Adipocyte (in vitro differentiated cells): ENCODE data around the gene RASL11A.
"Not testable (repeated sequence)": the region's sequence is repeated elsewhere in the genome, so short reads cannot be mapped to it uniquely, and the experiment has no call there.

ENCODE experiments used
- DNase-seq: peaks from one replicate; pipeline ENCODE4 v3.0.0-alpha.2; 2015; ENCODE audit warnings: low read depth
- H3K27me3 ChIP-seq: replicated peaks from 2 replicates; pipeline ENCODE4 v1.7.0; 2013; ENCODE audit warnings: mild to moderate bottlenecking, low read length, moderate library complexity; ENCODE audit not compliant: control insufficient read depth, insufficient read depth
- H3K36me3 ChIP-seq: 2 replicates; pipeline ENCODE4 v1.7.0; 2013; ENCODE audit warnings: low read length, mild to moderate bottlenecking, moderate library complexity; ENCODE audit not compliant: control insufficient read depth, insufficient read depth, severe bottlenecking
- H3K4me1 ChIP-seq: 2 replicates; pipeline ENCODE4 v1.7.0; 2013; ENCODE audit warnings: mild to moderate bottlenecking, low read length, moderate library complexity; ENCODE audit not compliant: control insufficient read depth, insufficient read depth
- H3K4me3 ChIP-seq: 2 replicates; pipeline ENCODE4 v1.7.0; 2013; ENCODE audit warnings: mild to moderate bottlenecking, low read length, moderate library complexity
- H3K9ac ChIP-seq: 2 replicates; pipeline ENCODE4 v1.7.0; 2013; ENCODE audit warnings: mild to moderate bottlenecking, low read length, moderate library complexity
- H3K9me3 ChIP-seq: 2 replicates; pipeline ENCODE4 v1.7.0; 2013; ENCODE audit warnings: mild to moderate bottlenecking, low read length, moderate library complexity; ENCODE audit not compliant: control insufficient read depth

RASL11A gene

GRCh38 chr13:27289011-27289665 lies 18.5 kb downstream of the RASL11A start:
- Histone ChIP-seq H3K4me1 (no peaks in the 10 kb centered on the region), H3K9me3 (no peaks in the 10 kb centered on the region), H3K9ac (no peak overlapping the region), H3K4me3 (no peak overlapping the region), H3K27me3 (peaks cover 6% of the 10 kb centered on the region), H3K36me3 (no peaks in the 10 kb centered on the region)
- no peak for DNase-seq

- H3K4me3 ChIP-seq: no peak overlapping the region
- H3K36me3 ChIP-seq: no peaks in the 10 kb centered on the region
- peaks cover 6% of the 10 kb centered on the region for H3K27me3 ChIP-seq
- H3K4me1 ChIP-seq: no peaks in the 10 kb centered on the region
- H3K9ac ChIP-seq: no peak overlapping the region
- no peaks in the 10 kb centered on the region for H3K9me3 ChIP-seq
- no peak for DNase-seq
These were observed 20.1 kb downstream of the RASL11A start for GRCh38 chr13:27290715-27291114.

GRCh38 chr13:27291967-27292366 lies 21.3 kb downstream of the RASL11A start:
- not testable (repeated sequence) for H3K36me3 ChIP-seq, H3K9me3 ChIP-seq, H3K9ac ChIP-seq, H3K4me1 ChIP-seq, H3K4me3 ChIP-seq, DNase-seq, H3K27me3 ChIP-seq

GRCh38 chr13:27293076-27293691 lies 22.6 kb downstream of the RASL11A start:
- no peak for DNase-seq
- Histone ChIP-seq H3K9me3 (no peaks in the 10 kb centered on the region), H3K36me3 (no peaks in the 10 kb centered on the region), H3K4me3 (no peak overlapping the region), H3K4me1 (no peaks in the 10 kb centered on the region), H3K9ac (no peak overlapping the region), H3K27me3 (peaks cover 6% of the 10 kb centered on the region)

- no peak for DNase-seq
- H3K4me1 ChIP-seq: no peaks in the 10 kb centered on the region
- no peaks in the 10 kb centered on the region for H3K9me3 ChIP-seq
- no peak overlapping the region for H3K4me3 ChIP-seq
- H3K27me3 ChIP-seq: peaks cover 6% of the 10 kb centered on the region
- no peaks in the 10 kb centered on the region for H3K36me3 ChIP-seq
- no peak overlapping the region for H3K9ac ChIP-seq
These were observed 23.4 kb downstream of the RASL11A start for GRCh38 chr13:27293873-27294515.

GRCh38 chr13:27295096-27295495 lies 24.5 kb downstream of the RASL11A start:
- H3K4me1 ChIP-seq: no peaks in the 10 kb centered on the region
- H3K9me3 ChIP-seq: no peaks in the 10 kb centered on the region
- H3K9ac ChIP-seq: no peak overlapping the region
- H3K36me3 ChIP-seq: no peaks in the 10 kb centered on the region
- DNase-seq: no peak
- H3K27me3 ChIP-seq: peaks cover 6% of the 10 kb centered on the region
- H3K4me3 ChIP-seq: no peak overlapping the region

- DNase-seq: no peak
- H3K36me3 ChIP-seq: no peaks in the 10 kb centered on the region
- no peaks in the 10 kb centered on the region for H3K9me3 ChIP-seq
- H3K4me3 ChIP-seq: no peak overlapping the region
- peaks cover 2% of the 10 kb centered on the region for H3K27me3 ChIP-seq
- H3K9ac ChIP-seq: no peak overlapping the region
- no peaks in the 10 kb centered on the region for H3K4me1 ChIP-seq
These were observed 25.0 kb downstream of the RASL11A start for GRCh38 chr13:27295660-27296059.

- Histone ChIP-seq H3K36me3 (no peaks in the 10 kb centered on the region), H3K4me3 (no peak overlapping the region), H3K9ac (no peak overlapping the region), H3K4me1 (no peaks in the 10 kb centered on the region), H3K27me3 (no peaks in the 10 kb centered on the region), H3K9me3 (no peaks in the 10 kb centered on the region)
- no peak for DNase-seq
These were observed 25.9 kb downstream of the RASL11A start for GRCh38 chr13:27296496-27296895.

GRCh38 chr13:27298849-27299248 lies 28.2 kb downstream of the RASL11A start:
- Histone ChIP-seq H3K27me3 (no peaks in the 10 kb centered on the region), H3K4me3 (no peak overlapping the region), H3K9ac (no peak overlapping the region), H3K9me3 (peaks cover 4% of the 10 kb centered on the region), H3K36me3 (no peaks in the 10 kb centered on the region), H3K4me1 (no peaks in the 10 kb centered on the region)
- no peak for DNase-seq

- H3K4me3 ChIP-seq, H3K36me3 ChIP-seq, H3K9me3 ChIP-seq, DNase-seq, H3K9ac ChIP-seq, H3K27me3 ChIP-seq, H3K4me1 ChIP-seq: not testable (repeated sequence)
These were observed 29.8 kb downstream of the RASL11A start for GRCh38 chr13:27300406-27300805.

GRCh38 chr13:27300941-27301586 lies 30.4 kb downstream of the RASL11A start:
- Histone ChIP-seq H3K9ac (no peak overlapping the region), H3K36me3 (no peaks in the 10 kb centered on the region), H3K4me1 (no peaks in the 10 kb centered on the region), H3K27me3 (no peaks in the 10 kb centered on the region), H3K4me3 (no peak overlapping the region), H3K9me3 (peaks cover 4% of the 10 kb centered on the region)
- no peak for DNase-seq
